Measurements from ENCODE around the gene DIAPH2. TPM values are rescaled to one million over a fixed set of nuclear protein-coding genes. Genes with fewer than 3 reads are reported as not detected.

The DIAPH2 gene
- total RNA-seq, 1 donor from 2014 or later = 18.9 TPM

- peak overlapping the region; percentile 65 for H3K27ac Mint-ChIP-seq
- H3K4me3 Mint-ChIP-seq = peak overlapping the region; percentile 39
- peaks cover 4% of the 10 kb centered on the region for H3K36me3 Mint-ChIP-seq
Observed at GRCh38 chrX:97310373-97310772, 625.7 kb downstream of the DIAPH2 start.

GRCh38 chrX:97311066-97311778 is 626.6 kb downstream of the DIAPH2 start:
- TF ChIP-seq CTCF (conservative IDR thresholded peaks at IDR 0.05) = no peak
- H3K27ac Mint-ChIP-seq = peak overlapping the region; percentile 63
- H3K36me3 Mint-ChIP-seq = peaks cover 4% of the 10 kb centered on the region
- DNase-seq (ENCODE audit: extremely low spot score, unreplicated experiment) = no peak
- no peaks in the 10 kb centered on the region for H3K27me3 Mint-ChIP-seq
- no peak overlapping the region for H3K4me3 Mint-ChIP-seq
- H3K9me3 Mint-ChIP-seq = peaks cover 4% of the 10 kb centered on the region
- H3K4me1 Mint-ChIP-seq (ENCODE audit: unreplicated experiment) = peaks cover 11% of the 10 kb centered on the region

More at GRCh38 chrX:97310373-97310772, 625.7 kb downstream of the DIAPH2 start:
- peaks cover 11% of the 10 kb centered on the region for H3K4me1 Mint-ChIP-seq (ENCODE audit: unreplicated experiment)
- H3K27me3 Mint-ChIP-seq = no peaks in the 10 kb centered on the region
- peaks cover 4% of the 10 kb centered on the region for H3K9me3 Mint-ChIP-seq
- TF ChIP-seq CTCF (conservative IDR thresholded peaks at IDR 0.05) = no peak
- no peak for DNase-seq (ENCODE audit: extremely low spot score, unreplicated experiment)

- H3K4me3 Mint-ChIP-seq = no peak overlapping the region
- H3K4me1 Mint-ChIP-seq (ENCODE audit: unreplicated experiment) = peaks cover 11% of the 10 kb centered on the region
- TF ChIP-seq CTCF (conservative IDR thresholded peaks at IDR 0.05) = no peak
- H3K9me3 Mint-ChIP-seq = peaks cover 4% of the 10 kb centered on the region
- H3K27me3 Mint-ChIP-seq = no peaks in the 10 kb centered on the region
- DNase-seq (ENCODE audit: extremely low spot score, unreplicated experiment) = no peak
- H3K27ac Mint-ChIP-seq = no peak overlapping the region
- H3K36me3 Mint-ChIP-seq = peaks cover 4% of the 10 kb centered on the region
Observed at GRCh38 chrX:97314345-97314744, 629.7 kb downstream of the DIAPH2 start.

GRCh38 chrX:97315939-97316338 is 631.3 kb downstream of the DIAPH2 start:
- Mint-ChIP-seq H3K4me3 (no peak overlapping the region), H3K4me1 (ENCODE audit: unreplicated experiment) (peaks cover 6% of the 10 kb centered on the region), H3K9me3 (no peaks in the 10 kb centered on the region), H3K27ac (no peak overlapping the region), H3K36me3 (peaks cover 4% of the 10 kb centered on the region), H3K27me3 (no peaks in the 10 kb centered on the region)
- peak; percentile 32 for TF ChIP-seq CTCF (conservative IDR thresholded peaks at IDR 0.05)
- no peak for DNase-seq (ENCODE audit: extremely low spot score, unreplicated experiment)

GRCh38 chrX:97320305-97320704 is 635.7 kb downstream of the DIAPH2 start:
- TF ChIP-seq CTCF (conservative IDR thresholded peaks at IDR 0.05) = no peak
- peaks cover 8% of the 10 kb centered on the region for H3K36me3 Mint-ChIP-seq
- H3K27me3 Mint-ChIP-seq = no peaks in the 10 kb centered on the region
- H3K4me3 Mint-ChIP-seq = no peak overlapping the region
- peaks cover 3% of the 10 kb centered on the region for H3K9me3 Mint-ChIP-seq
- H3K27ac Mint-ChIP-seq = no peak overlapping the region
- no peaks in the 10 kb centered on the region for H3K4me1 Mint-ChIP-seq (ENCODE audit: unreplicated experiment)
- DNase-seq (ENCODE audit: extremely low spot score, unreplicated experiment) = no peak

All from type B pancreatic cell (in vitro differentiated cells).